DND-41 (cell line): ENCODE measurements around the gene DGKB.

Experiments
- ATAC-seq: fragments of 200-7000 bp; cut with Tn5 transposase; 3 replicates; pipeline ENCODE4 v1.9.1; 2021; ENCODE audit warnings: low read depth; ENCODE audit not compliant: insufficient read depth
- DNase-seq: peaks from one replicate; pipeline ENCODE4 v3.0.0-alpha.2; 2020
- H2AFZ ChIP-seq: 2 replicates; pipeline ENCODE4 v1.6.0; 2012; ENCODE audit warnings: low read depth, low read length
- H3K27ac ChIP-seq: 2 replicates; pipeline ENCODE4 v1.5.1; 2012; ENCODE audit warnings: low read length, inconsistent platforms
- H3K27me3 ChIP-seq: fragments of 200-600 bp; sonication (generic); 2 replicates; pipeline ENCODE4 v1.6.0; 2012; ENCODE audit warnings: low read length, mild to moderate bottlenecking, inconsistent platforms; ENCODE audit not compliant: insufficient read depth, poor library complexity
- H3K36me3 ChIP-seq: 2 replicates; pipeline ENCODE4 v1.5.1; 2012; ENCODE audit warnings: low read length, inconsistent platforms; ENCODE audit not compliant: insufficient read depth
- H3K4me1 ChIP-seq: 2 replicates; pipeline ENCODE4 v1.5.1; 2012; ENCODE audit warnings: mild to moderate bottlenecking, low read length; ENCODE audit not compliant: insufficient read depth
- H3K4me2 ChIP-seq: 2 replicates; pipeline ENCODE4 v1.6.0; 2012; ENCODE audit warnings: mild to moderate bottlenecking, moderate library complexity, low read length, inconsistent platforms; ENCODE audit not compliant: insufficient read depth
- H3K4me3 ChIP-seq, 2 experiments: fragments of 200-600 bp in 1 of 2; shearing (Covaris generic) in 1 of 2; 2 replicates each; pipeline ENCODE4 v1.5.1; 2012 to 2016; ENCODE audit warnings: inconsistent platforms in 2 of 2, low read length in 2 of 2, mild to moderate bottlenecking in 2 of 2, low read depth in 1 of 2, moderate library complexity in 1 of 2
- H3K79me2 ChIP-seq: 2 replicates; pipeline ENCODE4 v1.6.0; 2012; ENCODE audit warnings: low read length, inconsistent platforms; ENCODE audit not compliant: insufficient read depth
- H3K9ac ChIP-seq: 2 replicates; pipeline ENCODE4 v1.6.0; 2012; ENCODE audit warnings: low read depth, mild to moderate bottlenecking, inconsistent platforms, low read length, moderate library complexity
- H3K9me3 ChIP-seq: 2 replicates; pipeline ENCODE4 v1.5.1; 2012; ENCODE audit warnings: low read length, moderate library complexity, mild to moderate bottlenecking, inconsistent platforms; ENCODE audit not compliant: insufficient read depth, severe bottlenecking
- H4K20me1 ChIP-seq: 2 replicates; pipeline ENCODE4 v1.6.0; 2012; ENCODE audit warnings: low read length; ENCODE audit not compliant: insufficient read depth
- EZH2 ChIP-seq: IDR thresholded peaks from 3 replicates; pipeline ENCODE4 v1.6.1; 2012; ENCODE audit warnings: borderline replicate concordance, low read depth, mild to moderate bottlenecking, moderate library complexity, low read length, inconsistent platforms; ENCODE audit not compliant: severe bottlenecking
- TF ChIP-seq, protein P1 (sequence below): IDR thresholded peaks from 2 replicates; pipeline ENCODE4 v1.5.1; 2012; ENCODE audit warnings: borderline replicate concordance, low read length, moderate library complexity, mild to moderate bottlenecking; ENCODE audit not compliant: poor library complexity, severe bottlenecking; ENCODE audit errors: extremely low read depth

DGKB gene

GRCh38 chr7:14826426-14826825, 76.1 kb downstream of the DGKB start:
- Histone ChIP-seq H3K27ac (no peak overlapping the region), H3K9ac (no peak overlapping the region), H3K4me2 (no peak overlapping the region), H3K36me3 (no peaks in the 10 kb centered on the region), H3K79me2 (no peaks in the 10 kb centered on the region), H3K4me1 (no peaks in the 10 kb centered on the region), H3K9me3 (no peaks in the 10 kb centered on the region), H3K4me3 (no peak overlapping the region), H4K20me1 (no peaks in the 10 kb centered on the region), H3K27me3 (no peaks in the 10 kb centered on the region), H2AFZ (no peak overlapping the region)
- DNase-seq (no peak), ATAC-seq (no peak)
- TF ChIP-seq, protein P1, sequence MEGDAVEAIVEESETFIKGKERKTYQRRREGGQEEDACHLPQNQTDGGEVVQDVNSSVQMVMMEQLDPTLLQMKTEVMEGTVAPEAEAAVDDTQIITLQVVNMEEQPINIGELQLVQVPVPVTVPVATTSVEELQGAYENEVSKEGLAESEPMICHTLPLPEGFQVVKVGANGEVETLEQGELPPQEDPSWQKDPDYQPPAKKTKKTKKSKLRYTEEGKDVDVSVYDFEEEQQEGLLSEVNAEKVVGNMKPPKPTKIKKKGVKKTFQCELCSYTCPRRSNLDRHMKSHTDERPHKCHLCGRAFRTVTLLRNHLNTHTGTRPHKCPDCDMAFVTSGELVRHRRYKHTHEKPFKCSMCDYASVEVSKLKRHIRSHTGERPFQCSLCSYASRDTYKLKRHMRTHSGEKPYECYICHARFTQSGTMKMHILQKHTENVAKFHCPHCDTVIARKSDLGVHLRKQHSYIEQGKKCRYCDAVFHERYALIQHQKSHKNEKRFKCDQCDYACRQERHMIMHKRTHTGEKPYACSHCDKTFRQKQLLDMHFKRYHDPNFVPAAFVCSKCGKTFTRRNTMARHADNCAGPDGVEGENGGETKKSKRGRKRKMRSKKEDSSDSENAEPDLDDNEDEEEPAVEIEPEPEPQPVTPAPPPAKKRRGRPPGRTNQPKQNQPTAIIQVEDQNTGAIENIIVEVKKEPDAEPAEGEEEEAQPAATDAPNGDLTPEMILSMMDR: no peak
- TF ChIP-seq EZH2: no peak

DNA sequence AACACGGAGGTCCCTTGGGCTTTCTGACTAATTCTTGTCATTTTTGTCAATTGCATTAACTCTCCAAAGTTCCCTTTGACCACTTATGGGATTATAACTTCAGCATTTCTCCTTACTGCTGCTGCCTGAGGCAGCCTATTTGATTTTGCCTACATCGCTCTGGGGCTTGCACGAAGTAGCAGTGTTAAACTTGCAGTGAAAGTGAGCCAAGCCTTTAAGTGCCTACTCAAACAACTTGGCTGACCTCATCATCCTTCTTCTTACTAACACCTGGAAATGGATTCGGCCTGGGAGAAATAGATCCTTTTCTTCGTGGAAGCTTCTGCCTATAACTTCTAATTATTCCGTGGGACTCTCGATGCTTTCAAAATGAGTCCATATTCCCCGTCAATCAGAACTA, 76.6 kb downstream of the DGKB start:
- no peak overlapping the region for H3K9ac ChIP-seq
- no peaks in the 10 kb centered on the region for H4K20me1 ChIP-seq
- no peaks in the 10 kb centered on the region for H3K9me3 ChIP-seq
- no peak overlapping the region for H3K4me2 ChIP-seq
- H3K36me3 ChIP-seq: no peaks in the 10 kb centered on the region
- no peak overlapping the region for H3K27ac ChIP-seq
- no peak for ATAC-seq
- no peaks in the 10 kb centered on the region for H3K27me3 ChIP-seq
- H3K4me3 ChIP-seq: no peak overlapping the region
- H2AFZ ChIP-seq: no peak overlapping the region
- no peaks in the 10 kb centered on the region for H3K79me2 ChIP-seq
- no peak for DNase-seq
- H3K4me1 ChIP-seq: no peaks in the 10 kb centered on the region
- TF ChIP-seq, protein P1: no peak
- no peak for TF ChIP-seq EZH2

DNA sequence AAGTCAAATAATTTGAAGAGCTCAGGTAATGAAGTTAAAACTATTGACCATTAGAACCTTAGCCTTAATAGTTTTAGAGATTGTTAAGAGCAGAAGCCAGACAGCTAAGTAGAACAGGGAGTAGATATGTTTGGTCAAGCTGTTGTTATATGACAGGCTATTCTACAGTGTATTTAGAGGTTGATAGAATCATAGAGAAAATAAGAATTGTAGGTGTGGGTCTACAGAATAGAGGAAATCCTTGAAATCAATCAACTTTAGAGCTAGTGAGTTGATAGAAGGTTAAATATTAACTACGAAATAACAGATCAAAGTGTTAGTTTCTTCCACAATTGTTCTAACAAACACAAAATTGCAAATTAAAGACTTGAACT, 80.1 kb downstream of the DGKB start:
- Histone ChIP-seq H3K4me2 (no peak overlapping the region), H3K27ac (no peak overlapping the region), H3K9ac (no peak overlapping the region), H3K36me3 (no peaks in the 10 kb centered on the region), H3K79me2 (no peaks in the 10 kb centered on the region), H3K4me3 (no peak overlapping the region), H3K9me3 (no peaks in the 10 kb centered on the region), H4K20me1 (no peaks in the 10 kb centered on the region), H3K4me1 (no peaks in the 10 kb centered on the region), H3K27me3 (no peaks in the 10 kb centered on the region), H2AFZ (no peak overlapping the region)
- no peak for DNase-seq
- ATAC-seq: no peak
- TF ChIP-seq EZH2: no peak
- TF ChIP-seq, protein P1: no peak

DNA sequence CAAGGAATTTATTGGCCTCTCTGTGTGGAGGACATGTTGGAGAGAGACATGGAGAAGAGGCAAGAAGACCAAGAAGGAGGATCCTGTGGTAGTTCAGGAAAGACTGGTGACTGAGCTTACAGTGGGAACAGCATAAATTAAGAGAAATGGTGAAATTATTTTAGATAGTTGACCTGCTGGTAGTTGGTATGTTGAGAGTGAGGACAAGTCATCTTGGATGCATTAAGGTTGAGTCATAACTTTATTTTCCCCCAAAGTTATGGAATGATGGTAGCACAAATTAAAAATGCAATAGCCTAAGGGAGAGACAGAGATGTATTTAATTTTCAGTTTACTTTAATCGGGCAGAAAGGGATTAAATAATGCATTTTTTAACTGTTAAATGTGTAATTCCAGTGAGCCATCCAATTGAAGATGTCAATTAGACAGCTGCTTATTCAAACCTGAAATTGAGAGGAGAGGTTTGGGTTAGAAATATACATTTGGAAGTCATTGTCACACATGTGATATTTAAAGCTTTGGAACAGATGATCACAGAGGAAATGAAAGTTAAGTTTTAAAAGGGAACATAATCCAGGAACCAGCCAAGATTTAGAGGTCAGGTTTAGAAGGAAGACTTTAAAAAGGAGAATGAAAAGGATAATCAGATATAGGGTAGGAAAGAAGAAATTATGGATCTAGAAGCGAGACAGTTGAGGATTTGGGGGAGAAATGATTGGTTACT, 80.6 kb downstream of the DGKB start:
- Histone ChIP-seq H3K4me1 (no peaks in the 10 kb centered on the region), H2AFZ (no peak overlapping the region), H3K27ac (no peak overlapping the region), H3K4me3 (no peak overlapping the region), H3K79me2 (no peaks in the 10 kb centered on the region), H3K36me3 (no peaks in the 10 kb centered on the region), H3K27me3 (no peaks in the 10 kb centered on the region), H3K9me3 (no peaks in the 10 kb centered on the region), H3K4me2 (no peak overlapping the region), H3K9ac (no peak overlapping the region), H4K20me1 (no peaks in the 10 kb centered on the region)
- ATAC-seq: no peak
- no peak for TF ChIP-seq EZH2
- TF ChIP-seq, protein P1: no peak
- DNase-seq: no peak
